ENCODE measurements around the gene PRKCSH. TPM values are rescaled to one million over a fixed set of nuclear protein-coding genes. Genes with fewer than 3 reads are reported as not detected.

PRKCSH gene
- total and polyA plus RNA-seq, 2 donors (not counting 1 experiment from before 2014, with no cell fraction given) = 259 to 402 TPM

- no peak overlapping the region for H3K4me3 ChIP-seq (ENCODE audit: control extremely low read depth in 1 of 5, extremely low read depth in 1 of 5, insufficient read depth in 1 of 5, low read depth in 2 of 5, low read length in 4 of 5)
- H3K9ac ChIP-seq (ENCODE audit: low read length) = no peak overlapping the region
- H3K4me2 ChIP-seq (replicated peaks; ENCODE audit: low read depth, low read length, poor library complexity, severe bottlenecking) = no peak overlapping the region
- H3K79me2 ChIP-seq (ENCODE audit: control insufficient read depth, insufficient read depth, low read length) = no peaks in the 10 kb centered on the region
- TF ChIP-seq EZH2 (IDR thresholded peaks at IDR 0.05; ENCODE audit: borderline replicate concordance, insufficient read depth, low read depth, low read length, poor library complexity, severe bottlenecking) = no peak
- no peak for TF ChIP-seq CTCF (IDR thresholded peaks at IDR 0.05)
- peaks cover 0 to 2% (median 0%) of the 10 kb centered on the region in 4 experiments for H3K27me3 ChIP-seq (replicated peaks in 1 of 4; ENCODE audit: control extremely low read depth in 1 of 4, control insufficient read depth in 3 of 4, insufficient read depth in 4 of 4, low read length in 3 of 4)
- peaks cover 13 to 22% of the 10 kb centered on the region in 2 donors for H3K4me1 ChIP-seq (ENCODE audit: control insufficient read depth in 2 of 2, insufficient read depth in 2 of 2, low read length in 2 of 2)
- Mint-ChIP-seq H3K27me3 (peaks cover 4% of the 10 kb centered on the region), H3K27ac (no peak overlapping the region), H3K4me3 (no peak overlapping the region), H3K4me1 (peaks cover 17% of the 10 kb centered on the region), H3K9me3 (ENCODE audit: insufficient read depth) (no peaks in the 10 kb centered on the region)
- peaks cover 0 to 14% (median 4%) of the 10 kb centered on the region in 3 donors for H3K9me3 ChIP-seq (ENCODE audit: control extremely low read depth in 1 of 3, control insufficient read depth in 2 of 3, insufficient read depth in 1 of 3, low read length in 2 of 3)
- CTCF ChIA-PET = interaction anchor here (1.2 to 2.0 kb wide), 2 partner anchors 9 to 27 kb away, joined by 3 to 9 read pairs; no protein-coding TSS in a partner anchor
- ATAC-seq (ENCODE audit: low read depth) (no peak), DNase-seq (no peak)
- 100% methylated on average over 1 of the region's 2 CpGs for WGBS (ENCODE audit: insufficient coverage)
- H3K36me3 ChIP-seq (replicated peaks in 1 of 2; ENCODE audit: control extremely low read depth in 1 of 2, control insufficient read depth in 1 of 2, extremely low read depth in 1 of 2, insufficient read depth in 2 of 2, low read length in 1 of 2) = no peaks in the 10 kb centered on the region
- H3K27ac ChIP-seq (ENCODE audit: low read length in 2 of 2) = no peak overlapping the region
- H2AFZ ChIP-seq (ENCODE audit: insufficient read depth, low read depth, low read length, poor library complexity, severe bottlenecking) = no peak overlapping the region
- intact Hi-C loops (cut with micrococcal nuclease) = no loop called here
- H4K20me1 ChIP-seq (ENCODE audit: control insufficient read depth, insufficient read depth, low read length, poor library complexity, severe bottlenecking) = no peaks in the 10 kb centered on the region
- POLR2A ChIA-PET = interaction anchor here (0.6 to 0.9 kb wide), 3 partner anchors 16 to 44 kb away, joined by 5 to 8 read pairs (median 6); partner anchors contain the start of genes ODAD3 and SWSAP1
These were observed 45.1 kb upstream of the PRKCSH start for GRCh38 chr19:11390359-11390758.

GRCh38 chr19:11390933-11391680 is 44.3 kb upstream of the PRKCSH start:
- Histone ChIP-seq H2AFZ (ENCODE audit: insufficient read depth, low read depth, low read length, poor library complexity, severe bottlenecking) (no peak overlapping the region), H3K4me3 (ENCODE audit: control extremely low read depth in 1 of 5, extremely low read depth in 1 of 5, insufficient read depth in 1 of 5, low read depth in 2 of 5, low read length in 4 of 5) (no peak overlapping the region), H4K20me1 (ENCODE audit: control insufficient read depth, insufficient read depth, low read length, poor library complexity, severe bottlenecking) (no peaks in the 10 kb centered on the region), H3K9me3 (ENCODE audit: control extremely low read depth in 1 of 3, control insufficient read depth in 2 of 3, insufficient read depth in 1 of 3, low read length in 2 of 3) (peaks cover 0 to 14% (median 4%) of the 10 kb centered on the region in 3 donors), H3K27ac (ENCODE audit: low read length in 2 of 2) (no peak overlapping the region), H3K36me3 (replicated peaks in 1 of 2; ENCODE audit: control extremely low read depth in 1 of 2, control insufficient read depth in 1 of 2, extremely low read depth in 1 of 2, insufficient read depth in 2 of 2, low read length in 1 of 2) (no peaks in the 10 kb centered on the region), H3K4me2 (replicated peaks; ENCODE audit: low read depth, low read length, poor library complexity, severe bottlenecking) (no peak overlapping the region), H3K27me3 (replicated peaks in 1 of 4; ENCODE audit: control extremely low read depth in 1 of 4, control insufficient read depth in 3 of 4, insufficient read depth in 4 of 4, low read length in 3 of 4) (peaks cover 0 to 2% (median 0%) of the 10 kb centered on the region in 4 experiments), H3K4me1 (ENCODE audit: control insufficient read depth in 2 of 2, insufficient read depth in 2 of 2, low read length in 2 of 2) (peaks cover 13 to 22% of the 10 kb centered on the region in 2 donors), H3K79me2 (ENCODE audit: control insufficient read depth, insufficient read depth, low read length) (no peaks in the 10 kb centered on the region), H3K9ac (ENCODE audit: low read length) (no peak overlapping the region)
- Mint-ChIP-seq H3K4me1 (peaks cover 17% of the 10 kb centered on the region), H3K9me3 (ENCODE audit: insufficient read depth) (no peaks in the 10 kb centered on the region), H3K4me3 (no peak overlapping the region), H3K27ac (no peak overlapping the region), H3K27me3 (peaks cover 5% of the 10 kb centered on the region)
- TF ChIP-seq CTCF (IDR thresholded peaks at IDR 0.05) (no peak), EZH2 (IDR thresholded peaks at IDR 0.05; ENCODE audit: borderline replicate concordance, insufficient read depth, low read depth, low read length, poor library complexity, severe bottlenecking) (no peak)
- ChIA-PET POLR2A (interaction anchor here (0.9 kb wide), 1 partner anchor 30 kb away, joined by 8 read pairs; no protein-coding TSS in a partner anchor), CTCF (interaction anchor here (1.2 to 2.0 kb wide), 3 partner anchors 10 to 91 kb away, joined by 3 to 9 read pairs (median 3); no protein-coding TSS in a partner anchor)
- WGBS (ENCODE audit: insufficient coverage) = 86% methylated on average over 1 of the region's 4 CpGs
- intact Hi-C loops (cut with micrococcal nuclease) = no loop called here
- ATAC-seq (ENCODE audit: low read depth) (no peak), DNase-seq (no peak)
